OCI-LY7 (cell line): Measurements from ENCODE around the gene MED26. TPM values are rescaled to one million over a fixed set of nuclear protein-coding genes. Genes with fewer than 3 reads are reported as not detected.

Experiments used
- BruUV-seq: library from RNA; stranded (reverse); fragments of 400-500 nt; replicated peaks from 2 replicates; lab custom pipeline; 2021; lab: Mats Ljungman, UMichigan
- CTCF ChIA-PET: fragments of 300-600 bp; sonication (Branson Sonifier 250); formaldehyde crosslinking; loops from one replicate; lab custom pipeline; 2022; ENCODE audit warnings: antibody characterized with exemption; ENCODE audit not compliant: unreplicated experiment; lab: Charles Lee
- POLR2A ChIA-PET: fragments of 300-600 bp; sonication (Branson Sonifier 250); formaldehyde crosslinking; loops from one replicate; lab custom pipeline; 2022; ENCODE audit warnings: antibody characterized with exemption; lab: Charles Lee
- DNase-seq: peaks from one replicate; pipeline ENCODE4 v3.0.0-alpha.2; 2015; ENCODE audit warnings: low spot score
- H2AFZ ChIP-seq: fragments of 200-600 bp; sonication (generic), shearing (Covaris generic); 2 replicates; pipeline ENCODE4 v1.6.1; 2014; ENCODE audit warnings: mild to moderate bottlenecking, antibody characterized with exemption, low read length, moderate library complexity
- H3K27ac ChIP-seq: fragments of 200-600 bp; sonication (generic); 2 replicates; pipeline ENCODE4 v1.5.1; 2014; ENCODE audit warnings: mixed run types, low read depth, mild to moderate bottlenecking, moderate library complexity, low read length, inconsistent platforms; ENCODE audit not compliant: poor library complexity, severe bottlenecking
- H3K36me3 ChIP-seq: fragments of 200-600 bp; sonication (generic); 2 replicates; pipeline ENCODE4 v1.6.1; 2014; ENCODE audit warnings: mild to moderate bottlenecking, antibody characterized with exemption, low read length, moderate library complexity, mixed read lengths; ENCODE audit not compliant: insufficient read depth
- H3K4me1 ChIP-seq: fragments of 200-600 bp; sonication (generic); 2 replicates; pipeline ENCODE4 v1.5.1; 2014; ENCODE audit warnings: mild to moderate bottlenecking, low read length; ENCODE audit not compliant: insufficient read depth, poor library complexity, severe bottlenecking
- H3K4me2 ChIP-seq: fragments of 200-600 bp; sonication (generic); 2 replicates; pipeline ENCODE4 v1.6.1; 2014; ENCODE audit warnings: mild to moderate bottlenecking, low read length
- H3K4me3 ChIP-seq: fragments of 200-600 bp; sonication (generic); 2 replicates; pipeline ENCODE4 v1.5.1; 2014; ENCODE audit warnings: mild to moderate bottlenecking, low read depth, low read length; ENCODE audit not compliant: poor library complexity, severe bottlenecking
- H3K79me2 ChIP-seq: fragments of 200-600 bp; sonication (generic); 2 replicates; pipeline ENCODE4 v1.6.1; 2016; ENCODE audit warnings: low read depth, mild to moderate bottlenecking, low read length, moderate library complexity, mixed read lengths; ENCODE audit not compliant: insufficient read depth
- H3K9me2 ChIP-seq: fragments of 200-600 bp; sonication (generic); 2 replicates; pipeline ENCODE4 v1.6.1; 2016; ENCODE audit warnings: mild to moderate bottlenecking, low read length, mixed read lengths; ENCODE audit not compliant: insufficient read depth
- H3K9me3 ChIP-seq: fragments of 200-600 bp; sonication (generic); 2 replicates; pipeline ENCODE4 v1.6.1; 2014; ENCODE audit warnings: mild to moderate bottlenecking, mixed run types, low read length, mixed read lengths
- H4K20me1 ChIP-seq: fragments of 200-600 bp; sonication (generic); 2 replicates; pipeline ENCODE4 v1.6.1; 2014; ENCODE audit warnings: mild to moderate bottlenecking, antibody characterized with exemption, low read length, moderate library complexity, mixed read lengths; ENCODE audit not compliant: insufficient read depth
- CTCF ChIP-seq: fragments of 200-600 bp; sonication (generic); conservative IDR thresholded peaks from 2 replicates; pipeline ENCODE4 v1.5.1; 2014; ENCODE audit warnings: mild to moderate bottlenecking, antibody characterized with exemption, low read length, moderate library complexity, mixed read lengths
- EZH2phosphoT487 ChIP-seq: fragments of 200-600 bp; sonication (generic); IDR thresholded peaks from 2 replicates; pipeline ENCODE4 v1.6.1; 2018; ENCODE audit warnings: low read depth, borderline replicate concordance, mild to moderate bottlenecking, mixed run types, antibody characterized with exemption, low read length, moderate library complexity, mixed read lengths
- intact Hi-C: fragments of 100-400 bp; cut with micrococcal nuclease; formaldehyde crosslinking; loops from one replicate; pipeline ENCODE4 v1.10.0; 2022; ENCODE audit not compliant: unreplicated experiment
- total RNA-seq, 2 experiments: library from RNA; depleted of rRNA in 1 of 2; stranded (reverse); fragments of >200 nt in 1 of 2; shearing (Covaris generic) in 1 of 2; gene quantifications; 2 replicates each; pipeline ENCODE4 v1.2.3, GENCODE V29; 2014 to 2022

MED26 gene
- total RNA-seq, 2 experiments from 2014 or later, result 19.4 to 26.8 TPM

DNA sequence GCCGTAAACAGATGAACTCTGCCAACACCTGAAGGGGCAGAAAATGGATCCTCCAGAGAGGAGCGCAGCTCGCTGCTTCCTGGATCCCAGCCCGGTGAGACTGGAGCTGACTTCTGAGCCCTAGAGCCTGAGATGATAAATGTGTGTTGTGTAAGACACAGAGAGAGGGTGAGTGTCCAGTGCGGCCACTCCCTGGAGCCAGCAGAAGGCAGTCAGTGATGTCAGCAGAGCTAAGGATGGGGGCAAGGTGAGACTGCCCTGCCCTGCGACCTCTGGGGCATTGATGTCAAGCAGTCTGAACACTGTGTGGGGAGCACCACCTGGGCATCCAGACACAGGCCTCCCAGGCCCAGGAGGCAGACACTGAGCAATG, 46.0 kb downstream of the MED26 start:
- ChIA-PET POLR2A (no interaction called here), CTCF (interaction anchor here (0.6 kb wide), 1 partner anchor 8 kb away, joined by 3 read pairs; no protein-coding TSS in a partner anchor)
- BruUV-seq, result no TSS peak
- Histone ChIP-seq H3K4me1 (peaks cover 57% of the 10 kb centered on the region), H2AFZ (no peak overlapping the region), H3K4me2 (no peak overlapping the region), H3K79me2 (peaks cover 93% of the 10 kb centered on the region), H3K9me3 (no peaks in the 10 kb centered on the region), H3K36me3 (peaks cover 49% of the 10 kb centered on the region), H3K9me2 (no peaks in the 10 kb centered on the region), H4K20me1 (peaks cover 11% of the 10 kb centered on the region), H3K4me3 (no peak overlapping the region), H3K27ac (no peak overlapping the region)
- TF ChIP-seq EZH2phosphoT487 (no peak), CTCF (no peak)
- no peak for DNase-seq
- intact Hi-C loops, result no loop called here

DNA sequence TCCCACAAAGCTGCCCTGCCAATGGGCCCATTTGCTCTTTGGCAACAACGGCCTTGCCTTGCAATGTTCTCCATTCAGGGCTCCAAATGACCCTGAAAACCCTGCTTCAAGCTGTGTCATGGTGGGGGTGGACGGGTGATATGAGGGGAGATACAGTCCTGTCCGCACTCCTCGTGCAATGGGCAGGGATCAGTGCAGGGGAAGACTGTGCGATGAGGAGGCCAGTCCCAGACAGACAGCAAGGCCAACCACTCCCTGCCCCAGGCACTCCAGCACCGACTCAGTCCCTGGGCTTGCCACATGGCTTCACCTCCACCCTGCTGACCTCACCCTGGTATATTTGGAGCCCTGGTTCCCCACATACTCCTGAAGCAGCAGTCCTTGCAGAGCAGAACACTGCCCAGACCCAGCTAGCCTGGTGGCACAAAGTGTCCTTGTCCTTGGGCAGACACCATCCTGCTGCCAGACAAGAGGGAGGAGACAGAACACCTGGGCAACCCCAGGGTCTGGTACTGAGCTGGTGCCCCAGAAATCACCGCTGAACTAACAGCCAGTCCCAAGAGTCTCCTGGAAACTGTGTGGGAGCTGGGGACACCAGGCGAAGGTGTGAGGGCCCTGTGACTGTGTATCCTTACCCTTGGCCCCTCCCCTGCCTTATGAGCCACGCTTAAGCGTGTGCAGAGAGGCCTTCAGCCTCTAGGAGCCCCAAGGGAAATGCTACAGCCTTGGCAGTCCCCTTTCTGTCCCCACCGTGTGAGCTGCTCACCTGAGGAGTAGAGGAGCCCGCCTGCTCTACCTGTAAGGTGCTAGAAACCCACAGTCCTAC, 46.6 kb downstream of the MED26 start:
- no TSS peak for BruUV-seq
- Histone ChIP-seq H3K79me2 (peaks cover 87% of the 10 kb centered on the region), H3K36me3 (peaks cover 55% of the 10 kb centered on the region), H3K4me3 (no peak overlapping the region), H4K20me1 (peaks cover 11% of the 10 kb centered on the region), H3K4me1 (peaks cover 51% of the 10 kb centered on the region), H3K9me3 (no peaks in the 10 kb centered on the region), H3K4me2 (no peak overlapping the region), H2AFZ (no peak overlapping the region), H3K9me2 (no peaks in the 10 kb centered on the region), H3K27ac (no peak overlapping the region)
- no peak for TF ChIP-seq EZH2phosphoT487
- no peak for TF ChIP-seq CTCF
- ChIA-PET POLR2A (no interaction called here), CTCF (interaction anchor here (0.6 kb wide), 1 partner anchor 8 kb away, joined by 3 read pairs; no protein-coding TSS in a partner anchor)
- no peak for DNase-seq
- intact Hi-C loops, result no loop called here

DNA sequence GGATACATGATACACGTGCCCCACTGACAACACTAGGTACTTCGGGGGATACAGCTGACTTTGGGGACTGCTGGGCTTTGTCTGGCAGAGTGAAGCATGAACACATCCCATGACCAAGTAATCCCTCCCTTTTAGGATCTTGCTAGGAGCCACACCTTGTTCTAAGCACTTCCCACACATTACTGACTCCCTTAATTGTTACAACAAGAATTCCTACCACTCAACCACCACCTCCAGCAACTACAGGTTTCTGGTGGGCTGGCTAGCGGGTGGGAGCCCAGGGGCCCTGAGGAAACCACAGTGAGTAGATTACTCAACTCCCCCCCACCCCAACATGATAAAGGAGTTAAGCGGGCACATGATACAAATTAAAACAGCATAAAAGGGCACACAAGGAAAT, 48.6 kb downstream of the MED26 start:
- Histone ChIP-seq H3K4me3 (no peak overlapping the region), H3K4me1 (peaks cover 34% of the 10 kb centered on the region), H3K36me3 (peaks cover 72% of the 10 kb centered on the region), H3K27ac (no peak overlapping the region), H4K20me1 (peaks cover 11% of the 10 kb centered on the region), H3K4me2 (no peak overlapping the region), H3K79me2 (peaks cover 71% of the 10 kb centered on the region), H2AFZ (no peak overlapping the region), H3K9me2 (no peaks in the 10 kb centered on the region), H3K9me3 (no peaks in the 10 kb centered on the region)
- POLR2A ChIA-PET, result no interaction called here
- TF ChIP-seq EZH2phosphoT487, result no peak
- no TSS peak for BruUV-seq
- intact Hi-C loops, result no loop called here
- CTCF ChIA-PET, result no interaction called here
- no peak for DNase-seq
